HCT116 (cell line): ENCODE results near the gene NEU4. TPM values are rescaled to one million over a fixed set of nuclear protein-coding genes. Genes with fewer than 3 reads are reported as not detected.
"Not testable (repeated sequence)": the region's sequence is repeated elsewhere in the genome, so short reads cannot be mapped to it uniquely, and the experiment has no call there.

Experiments
- ATAC-seq: fragments of 200-7000 bp; cut with Tn5 transposase; 2 replicates; pipeline ENCODE4 v1.9.1; 2020; ENCODE audit warnings: mild to moderate bottlenecking, moderate library complexity
- BruUV-seq: library from RNA; stranded (reverse); fragments of 400-500 nt; replicated peaks from 2 replicates; lab custom pipeline; 2021; lab: Mats Ljungman, UMichigan
- CTCF ChIA-PET: fragments of 300-600 bp; sonication (Branson Sonifier 250); formaldehyde crosslinking; loops from one replicate; lab custom pipeline; 2021; ENCODE audit warnings: antibody characterized with exemption; lab: Charles Lee
- POLR2A ChIA-PET: fragments of 300-600, 350-600 bp; sonication (Branson Sonifier 250); formaldehyde crosslinking; loops from one replicate; lab custom pipeline; 2021; ENCODE audit warnings: antibody characterized with exemption; lab: Charles Lee
- RAD21 ChIA-PET, 2 experiments: fragments of 300-600 bp; sonication (Branson Sonifier 250); formaldehyde crosslinking; loops; one replicate each; lab custom pipeline; 2023; ENCODE audit warnings: low total read pairs in 2 of 2; ENCODE audit not compliant: uncharacterized antibody in 2 of 2, unreplicated experiment in 2 of 2, low non-redundant PET in 1 of 2; lab: Charles Lee
- DNase-seq: peaks from one replicate; pipeline ENCODE4 v3.0.0-alpha.2; 2010; ENCODE audit warnings: low read depth, low spot score
- H2AFZ ChIP-seq: fragments of 200-600 bp; shearing (Covaris generic), sonication (generic); 2 replicates; pipeline ENCODE4 v1.6.1; 2017; ENCODE audit warnings: low read depth, mixed run types, mixed read lengths, antibody characterized with exemption, low read length; ENCODE audit not compliant: poor library complexity, severe bottlenecking
- H3K27ac ChIP-seq: 2 replicates; pipeline ENCODE4 v1.5.1; 2012; ENCODE audit warnings: low read depth, low read length
- H3K27me3 ChIP-seq: fragments of 200-600 bp; sonication (generic); 2 replicates; pipeline ENCODE4 v1.6.1; 2016; ENCODE audit warnings: mixed run types, low read length, mixed read lengths; ENCODE audit not compliant: insufficient read depth
- H3K36me3 ChIP-seq, 2 experiments: fragments of 200-500 bp in 1 of 2; fragments of 200-600 bp in 1 of 2; sonication (Bioruptor generic) in 1 of 2; sonication (generic) in 1 of 2; 2 replicates each; pipeline versions ENCODE4 v1.5.1 to v1.6.1; 2014 to 2016; ENCODE audit warnings: low read length in 2 of 2, inconsistent platforms in 1 of 2, mixed read lengths in 1 of 2, mixed run types in 1 of 2; ENCODE audit not compliant: insufficient read depth in 2 of 2, control insufficient read depth in 1 of 2
- H3K4me1 ChIP-seq, 2 experiments: fragments of 200-600 bp in 1 of 2; sonication (generic) in 1 of 2; 2 replicates each; pipeline versions ENCODE4 v1.5.1 to v1.6.1; 2012 to 2017; ENCODE audit warnings: low read length in 2 of 2, inconsistent platforms in 1 of 2, mild to moderate bottlenecking in 1 of 2, mixed read lengths in 1 of 2, mixed run types in 1 of 2, moderate library complexity in 1 of 2; ENCODE audit not compliant: insufficient read depth in 2 of 2, control insufficient read depth in 1 of 2
- H3K4me2 ChIP-seq: fragments of 200-600 bp; sonication (generic); 2 replicates; pipeline ENCODE4 v1.6.1; 2017; ENCODE audit warnings: mixed run types, low read length, mixed read lengths
- H3K4me3 ChIP-seq, 2 experiments: fragments of 200-600 bp in 1 of 2; sonication (generic) in 1 of 2; replicated peaks in 1 of 2; 2 replicates each; pipeline ENCODE4 v1.5.1; 2011 to 2016; ENCODE audit warnings: low read length in 2 of 2, control low read depth in 1 of 2, low read depth in 1 of 2, mild to moderate bottlenecking in 1 of 2, mixed read lengths in 1 of 2, mixed run types in 1 of 2
- H3K79me2 ChIP-seq: fragments of 200-600 bp; sonication (generic); 2 replicates; pipeline ENCODE4 v1.6.1; 2017; ENCODE audit warnings: mild to moderate bottlenecking, mixed run types, low read length, moderate library complexity, mixed read lengths; ENCODE audit not compliant: insufficient read depth
- H3K9ac ChIP-seq: fragments of 200-600 bp; sonication (generic); 2 replicates; pipeline ENCODE4 v1.6.1; 2016; ENCODE audit warnings: low read length, mixed read lengths
- H3K9me2 ChIP-seq: fragments of 200-600 bp; sonication (generic), shearing (Covaris generic); 2 replicates; pipeline ENCODE4 v1.6.1; 2017; ENCODE audit warnings: mixed run types, mild to moderate bottlenecking, moderate library complexity; ENCODE audit not compliant: insufficient read depth
- H3K9me3 ChIP-seq, 2 experiments: fragments of 200-500 bp in 1 of 2; fragments of 200-600 bp in 1 of 2; sonication (Bioruptor generic) in 1 of 2; sonication (generic) in 1 of 2; 2 replicates each; pipeline ENCODE4 v1.6.1; 2014 to 2017; ENCODE audit warnings: low read length in 2 of 2, mixed read lengths in 2 of 2, inconsistent platforms in 1 of 2, low read depth in 1 of 2, mild to moderate bottlenecking in 1 of 2, mixed run types in 1 of 2, moderate library complexity in 1 of 2; ENCODE audit not compliant: control insufficient read depth in 1 of 2, insufficient read depth in 1 of 2
- H4K20me1 ChIP-seq: fragments of 200-600 bp; sonication (generic), shearing (Covaris generic); 2 replicates; pipeline ENCODE4 v1.6.1; 2017; ENCODE audit warnings: mixed run types, mild to moderate bottlenecking, moderate library complexity; ENCODE audit not compliant: insufficient read depth
- ATF3 ChIP-seq: IDR thresholded peaks from 2 replicates; pipeline ENCODE4 v1.6.1; 2012
- EZH2phosphoT487 ChIP-seq: fragments of 200-600 bp; IDR thresholded peaks from 2 replicates; pipeline ENCODE4 v1.6.1; 2018; ENCODE audit warnings: antibody characterized with exemption, borderline replicate concordance
- SP1 ChIP-seq: IDR thresholded peaks from 2 replicates; pipeline ENCODE4 v1.6.1; 2012; ENCODE audit warnings: low read depth
- TCF7L2 ChIP-seq: IDR thresholded peaks from 2 replicates; pipeline ENCODE4 v1.7.0; 2011; ENCODE audit warnings: borderline replicate concordance, inconsistent platforms; ENCODE audit not compliant: insufficient read depth, insufficient read length; ENCODE audit errors: extremely low read depth
- intact Hi-C: fragments of 100-400 bp; cut with micrococcal nuclease; formaldehyde crosslinking; loops from 2 replicates; pipeline ENCODE4 v1.10.0; 2022
- total RNA-seq: library from RNA; stranded (reverse); gene quantifications from one replicate; pipeline ENCODE4 v1.2.1, GENCODE V29; 2021; ENCODE audit not compliant: unreplicated experiment

Gene NEU4
- total RNA-seq, 1 experiment from 2014 or later = 0.34 TPM

GRCh38 chr2:241780939-241781569, 27.9 kb upstream of the NEU4 start:
- Histone ChIP-seq H3K9me3 (no peaks in the 10 kb centered on the region), H3K36me3 (no peaks in the 10 kb centered on the region), H3K9ac (no peak overlapping the region), H3K27me3 (no peaks in the 10 kb centered on the region), H3K4me3 (no peak overlapping the region), H3K9me2 (no peaks in the 10 kb centered on the region; the same call in 1 of the 2 replicates), H4K20me1 (no peaks in the 10 kb centered on the region), H3K27ac (no peak overlapping the region), H3K4me2 (no peak overlapping the region), H3K79me2 (no peaks in the 10 kb centered on the region), H2AFZ (no peak overlapping the region), H3K4me1 (peaks cover 0 to 9% of the 10 kb centered on the region in 2 experiments; a peak in 1 of 4 replicates)
- intact Hi-C loops = no loop called here
- DNase-seq = no peak
- ATAC-seq = no peak
- TF ChIP-seq ATF3 = no peak
- no peak for TF ChIP-seq TCF7L2
- no peak for TF ChIP-seq EZH2phosphoT487
- TF ChIP-seq SP1 = no peak
- ChIA-PET RAD21 (no interaction called here), POLR2A (no interaction called here), CTCF (no interaction called here)
- no TSS peak for BruUV-seq

GRCh38 chr2:241782053-241782452, 26.9 kb upstream of the NEU4 start:
- H4K20me1 ChIP-seq, H3K27ac ChIP-seq, intact Hi-C loops, ATAC-seq, BruUV-seq, H3K4me3 ChIP-seq, H3K4me1 ChIP-seq, H3K36me3 ChIP-seq, H3K27me3 ChIP-seq, POLR2A ChIA-PET, H2AFZ ChIP-seq, H3K4me2 ChIP-seq, H3K79me2 ChIP-seq, CTCF ChIA-PET, DNase-seq, H3K9me2 ChIP-seq, H3K9ac ChIP-seq, H3K9me3 ChIP-seq: not testable (repeated sequence)
- RAD21 ChIA-PET = interaction anchor here in 1 of 2 experiments (0.6 kb wide), 1 partner anchor 21 kb away, joined by 3 read pairs; no protein-coding TSS in a partner anchor
